ENCODE measurements around the gene KSR1.
"Not testable (repeated sequence)": the region's sequence is repeated elsewhere in the genome, so short reads cannot be mapped to it uniquely, and the experiment has no call there.

Gene KSR1

GRCh38 chr17:27657620-27658019 is 201.4 kb downstream of the KSR1 start:
- DNase-seq (ENCODE audit: low spot score): no peak

- no peak for DNase-seq (ENCODE audit: low spot score)
Observed at GRCh38 chr17:27659683-27660082, 203.4 kb downstream of the KSR1 start.

GRCh38 chr17:27660436-27660835 is 204.2 kb downstream of the KSR1 start:
- DNase-seq (ENCODE audit: low spot score): no peak

DNA sequence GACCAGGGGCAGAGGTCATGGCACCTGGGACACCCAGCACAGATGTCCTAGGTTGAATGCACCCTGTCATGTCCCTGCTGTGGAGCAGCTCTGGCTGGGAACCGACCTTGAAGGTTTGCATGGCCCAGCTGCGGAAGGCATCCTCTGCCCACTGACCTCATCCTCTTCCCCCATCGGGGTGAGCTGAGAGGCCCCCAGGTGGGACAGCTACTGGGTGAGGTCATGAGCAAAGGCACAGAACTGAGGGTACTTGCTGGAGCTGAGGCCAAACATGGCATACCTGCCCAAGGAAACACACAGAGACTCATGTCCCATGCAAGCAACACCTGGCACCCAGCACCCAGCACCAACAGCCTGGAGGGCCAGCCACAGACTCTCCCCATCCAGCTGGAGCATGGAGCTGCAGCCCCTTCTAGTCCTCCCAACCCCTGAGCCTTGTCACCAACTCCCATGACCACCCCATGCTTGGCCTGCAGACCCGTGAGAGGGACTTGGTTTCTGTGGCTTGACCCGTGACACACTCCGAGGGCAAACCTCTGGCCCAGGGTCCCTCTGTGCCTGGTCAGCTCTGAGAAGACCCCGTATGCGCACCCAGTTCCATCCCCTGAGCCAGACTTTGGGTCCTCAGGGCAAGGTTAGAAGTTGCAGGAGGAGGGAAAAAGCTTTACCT is 207.8 kb downstream of the KSR1 start:
- no peak for DNase-seq (ENCODE audit: low spot score)

DNA sequence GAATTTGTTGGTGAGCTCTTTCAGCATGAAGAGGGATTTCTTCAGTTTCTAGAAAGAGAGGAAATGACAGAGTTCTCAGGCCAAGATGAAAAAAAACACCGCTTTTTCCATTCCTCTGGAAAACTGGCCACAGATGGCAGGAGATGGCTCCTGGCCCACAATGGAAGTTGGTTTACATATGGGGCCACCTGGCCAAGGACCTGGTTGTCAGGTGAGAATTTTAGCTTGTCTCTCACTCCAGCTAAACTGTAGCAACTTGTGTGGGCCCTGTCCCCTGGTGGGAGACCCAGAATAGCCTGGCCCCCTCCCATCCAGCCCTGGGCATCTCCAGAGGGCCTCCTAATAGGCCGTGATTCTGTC is 208.3 kb downstream of the KSR1 start:
- no peak for DNase-seq (ENCODE audit: low spot score)

GRCh38 chr17:27665549-27665948 is 209.3 kb downstream of the KSR1 start:
- no peak for DNase-seq (ENCODE audit: low spot score)

DNA sequence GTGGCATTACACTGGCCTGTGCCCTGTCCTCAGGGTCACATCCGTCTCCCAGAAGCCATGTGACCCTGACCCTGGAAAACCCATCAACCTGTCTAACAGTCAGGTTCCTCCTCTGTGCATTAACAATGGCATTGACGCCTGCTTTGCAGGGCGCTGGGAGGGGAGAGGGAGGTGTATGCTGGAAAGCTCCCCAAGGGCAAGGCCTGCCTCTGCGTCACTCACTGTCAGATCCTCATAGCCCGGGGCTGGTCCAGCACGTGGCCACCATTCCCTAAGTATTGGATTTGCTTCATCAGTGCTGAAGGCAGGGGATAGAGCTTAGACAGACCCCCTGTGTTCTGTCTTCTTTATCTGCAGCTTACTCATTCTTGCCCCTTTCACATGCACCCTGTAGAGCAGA is 210.0 kb downstream of the KSR1 start:
- not testable (repeated sequence) for DNase-seq (ENCODE audit: low spot score)

DNA sequence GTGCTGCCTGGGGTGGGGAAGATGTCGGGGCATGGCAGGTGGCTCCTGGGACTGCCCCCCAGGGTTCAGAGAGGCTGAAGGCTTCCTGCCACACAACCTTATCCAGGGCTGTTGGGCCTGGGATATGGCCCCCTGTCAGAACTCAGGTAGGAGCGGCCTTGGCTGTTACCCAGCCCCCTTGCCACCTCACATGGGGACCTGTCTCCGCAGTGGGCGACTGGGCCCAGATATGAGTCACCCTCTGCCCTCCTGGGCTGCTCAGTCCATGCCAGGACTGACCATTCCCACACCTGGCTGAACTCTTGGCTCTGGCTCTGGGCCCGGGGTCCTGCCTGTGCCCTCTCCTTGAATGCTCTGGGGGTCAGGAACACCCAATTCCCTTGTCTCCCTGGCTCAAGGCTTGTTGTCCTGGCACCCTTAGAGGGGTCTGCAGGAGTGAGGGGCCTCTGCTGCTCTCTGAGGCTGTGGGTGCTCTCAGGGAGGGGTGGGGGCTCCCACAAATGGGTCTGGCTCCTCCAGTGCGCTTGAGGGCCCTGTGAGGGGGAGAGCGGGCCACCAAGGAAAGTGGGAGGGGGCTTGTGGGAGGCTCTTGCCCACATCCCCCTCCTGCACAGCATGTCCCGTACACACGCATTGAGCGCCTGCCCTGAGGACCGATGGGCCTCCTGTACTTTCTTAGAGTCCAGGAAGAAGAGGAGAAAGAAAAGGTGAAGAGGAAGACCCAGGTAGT is 210.7 kb downstream of the KSR1 start:
- no peak for DNase-seq (ENCODE audit: low spot score)

GRCh38 chr17:27667656-27668487 is 211.6 kb downstream of the KSR1 start:
- no peak for DNase-seq (ENCODE audit: low spot score)

GRCh38 chr17:27668488-27668823 is 212.2 kb downstream of the KSR1 start:
- no peak for DNase-seq (ENCODE audit: low spot score)

- no peak for DNase-seq (ENCODE audit: low spot score)
Observed at GRCh38 chr17:27669136-27669535, 212.9 kb downstream of the KSR1 start.

DNA sequence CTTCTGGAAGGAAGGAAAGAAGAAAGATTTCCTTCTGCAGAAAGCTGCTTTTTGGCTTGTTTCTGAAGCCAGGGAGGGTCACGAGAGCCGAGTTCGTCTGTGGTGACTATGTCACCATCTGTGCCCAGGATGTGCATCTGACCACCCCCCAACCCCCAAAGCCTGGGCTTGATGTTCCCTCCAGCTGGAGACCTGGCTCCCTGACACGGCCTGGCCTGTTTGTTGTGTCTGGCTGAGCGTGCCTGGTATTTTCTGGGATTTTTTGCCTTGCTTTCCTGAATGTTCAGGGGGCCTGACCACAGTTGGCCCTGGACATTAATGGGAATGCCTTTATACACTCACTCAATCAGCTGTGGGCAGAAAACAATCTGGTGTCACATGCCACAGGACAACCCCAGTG is 213.6 kb downstream of the KSR1 start:
- no peak for DNase-seq (ENCODE audit: low spot score)

DNA sequence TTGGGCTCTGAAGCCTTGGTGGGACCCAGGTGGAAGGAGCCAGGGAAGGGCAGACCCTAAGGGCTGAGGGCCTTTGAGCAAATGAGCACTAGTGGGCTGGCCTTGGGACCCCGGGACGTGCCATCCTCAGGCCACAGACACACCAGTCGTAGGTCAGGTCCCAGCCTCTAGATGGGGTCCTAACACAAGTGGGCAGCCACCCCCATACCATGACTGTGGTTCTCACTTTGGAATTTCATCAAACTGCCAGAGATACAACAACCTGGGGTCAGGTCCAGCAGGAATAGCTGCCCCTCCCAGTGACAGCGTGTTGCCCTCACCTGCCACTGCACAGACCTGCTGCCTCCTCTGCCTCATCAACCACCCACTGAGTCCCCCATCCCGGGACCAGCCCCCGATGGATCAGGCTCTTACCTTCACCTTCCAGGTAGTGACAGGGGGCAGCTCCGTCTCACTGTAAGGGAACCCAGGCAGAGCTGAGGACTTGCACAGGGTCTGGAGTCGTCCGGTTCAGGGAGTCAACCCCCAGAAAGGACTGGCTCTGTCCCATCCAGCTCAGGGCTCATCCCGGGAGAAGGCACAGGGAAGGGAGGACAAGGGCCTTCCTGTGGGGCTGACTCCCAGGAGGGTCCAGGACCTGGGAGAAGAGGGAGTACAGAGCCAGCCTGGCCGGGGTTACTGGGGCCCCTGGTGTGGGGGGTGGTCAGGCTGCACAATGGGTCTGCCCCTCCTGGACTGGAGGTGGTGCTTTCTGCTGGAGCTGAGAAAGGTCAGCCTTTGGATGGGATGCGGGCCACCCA is 214.7 kb downstream of the KSR1 start:
- no peak for DNase-seq (ENCODE audit: low spot score)

DNA sequence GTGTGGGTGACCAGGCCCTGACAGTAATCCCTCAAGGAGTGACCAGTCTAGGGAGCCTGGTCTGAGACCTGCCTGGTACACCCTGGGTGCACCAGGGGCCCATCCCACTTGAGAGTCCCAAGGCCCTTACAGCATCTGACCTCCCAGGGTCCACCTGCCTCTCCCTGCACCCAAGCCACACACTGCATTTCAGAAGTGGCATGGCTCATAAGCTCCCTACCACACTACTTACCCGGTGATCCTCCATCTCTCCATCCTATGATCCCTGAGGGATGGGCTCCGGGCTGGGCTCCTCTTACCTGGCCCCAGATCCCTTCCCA is 215.3 kb downstream of the KSR1 start:
- DNase-seq (ENCODE audit: low spot score): no peak

GRCh38 chr17:27671977-27672480 is 215.8 kb downstream of the KSR1 start:
- DNase-seq (ENCODE audit: low spot score): not testable (repeated sequence)

DNA sequence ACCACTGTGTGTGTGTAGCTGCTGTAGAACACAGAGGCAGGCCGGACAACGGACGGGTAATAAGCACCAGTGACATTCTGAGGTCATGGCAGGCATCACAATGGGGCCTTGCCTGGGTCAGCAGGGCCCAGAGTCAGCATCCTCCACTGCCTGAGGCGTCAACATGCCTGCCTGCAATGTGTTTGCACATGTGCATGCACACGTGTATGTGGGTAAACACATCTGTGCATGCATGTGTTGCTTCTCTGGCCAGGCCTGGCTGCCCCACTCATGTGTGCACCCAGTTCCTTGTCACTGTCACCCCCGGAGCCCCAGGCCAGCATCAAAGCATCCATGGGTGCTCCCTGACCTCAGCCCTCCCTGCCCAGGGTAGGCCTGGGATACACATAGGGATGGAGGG is 218.1 kb downstream of the KSR1 start:
- DNase-seq (ENCODE audit: low spot score): no peak
